SHP77 treated with DMSO at 0.1 percent for 48 hours (cell line): ENCODE measurements around the gene TSPAN4.

Source experiments
- DNase-seq: peaks from one replicate; lab custom pipeline; 2025; lab: John Stamatoyannopoulos, UW

TSPAN4 gene

DNA sequence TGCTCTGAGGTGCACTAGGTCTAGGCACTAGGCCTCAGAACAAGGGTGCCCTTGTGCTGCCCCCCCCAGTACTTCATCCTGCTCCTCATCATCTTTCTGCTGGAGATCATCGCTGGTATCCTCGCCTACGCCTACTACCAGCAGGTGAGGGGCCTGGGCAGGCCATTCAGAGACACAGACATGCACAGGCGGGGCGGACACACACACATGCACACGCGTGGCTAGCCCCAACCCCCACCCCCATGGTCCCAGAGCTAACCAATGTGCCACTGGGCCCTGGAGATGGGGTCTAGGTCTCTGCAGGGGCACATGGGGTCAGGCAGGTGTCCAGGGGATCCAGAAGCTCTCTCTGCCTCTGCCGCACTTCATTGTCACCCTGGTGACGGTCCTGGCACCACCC, 6.0 kb upstream of the TSPAN4 start:
- no peak for DNase-seq

DNA sequence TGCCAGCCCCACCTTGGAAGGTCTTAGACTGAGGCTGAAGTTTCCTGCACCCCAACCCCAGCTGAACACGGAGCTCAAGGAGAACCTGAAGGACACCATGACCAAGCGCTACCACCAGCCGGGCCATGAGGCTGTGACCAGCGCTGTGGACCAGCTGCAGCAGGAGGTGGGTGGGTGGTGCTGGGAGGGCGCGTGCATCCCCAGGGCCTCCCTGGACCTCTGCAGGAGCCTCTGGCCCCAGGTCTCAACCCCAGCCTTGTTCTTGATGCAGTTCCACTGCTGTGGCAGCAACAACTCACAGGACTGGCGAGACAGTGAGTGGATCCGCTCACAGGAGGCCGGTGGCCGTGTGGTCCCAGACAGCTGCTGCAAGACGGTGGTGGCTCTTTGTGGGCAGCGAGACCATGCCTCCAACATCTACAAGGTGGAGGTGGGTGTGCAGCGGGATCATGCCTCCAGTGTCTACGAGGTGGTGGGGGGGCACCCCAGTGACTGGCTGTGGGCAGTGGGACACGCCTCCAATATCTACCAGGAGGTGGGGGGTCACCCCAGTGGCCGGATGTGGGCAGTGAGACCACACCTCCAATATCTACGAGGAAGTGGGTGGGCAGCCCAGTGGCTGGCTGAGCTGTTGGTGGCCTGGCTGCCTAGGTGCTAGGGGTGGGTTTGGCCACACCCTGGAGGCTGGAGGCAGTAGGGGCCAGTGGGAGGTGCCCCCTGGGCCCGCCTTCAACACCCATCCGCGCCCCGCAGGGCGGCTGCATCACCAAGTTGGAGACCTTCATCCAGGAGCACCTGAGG, 5.3 kb upstream of the TSPAN4 start:
- DNase-seq, result no peak

GRCh38 chr11:837990-838307, 4.7 kb upstream of the TSPAN4 start:
- DNase-seq, result no peak

DNA sequence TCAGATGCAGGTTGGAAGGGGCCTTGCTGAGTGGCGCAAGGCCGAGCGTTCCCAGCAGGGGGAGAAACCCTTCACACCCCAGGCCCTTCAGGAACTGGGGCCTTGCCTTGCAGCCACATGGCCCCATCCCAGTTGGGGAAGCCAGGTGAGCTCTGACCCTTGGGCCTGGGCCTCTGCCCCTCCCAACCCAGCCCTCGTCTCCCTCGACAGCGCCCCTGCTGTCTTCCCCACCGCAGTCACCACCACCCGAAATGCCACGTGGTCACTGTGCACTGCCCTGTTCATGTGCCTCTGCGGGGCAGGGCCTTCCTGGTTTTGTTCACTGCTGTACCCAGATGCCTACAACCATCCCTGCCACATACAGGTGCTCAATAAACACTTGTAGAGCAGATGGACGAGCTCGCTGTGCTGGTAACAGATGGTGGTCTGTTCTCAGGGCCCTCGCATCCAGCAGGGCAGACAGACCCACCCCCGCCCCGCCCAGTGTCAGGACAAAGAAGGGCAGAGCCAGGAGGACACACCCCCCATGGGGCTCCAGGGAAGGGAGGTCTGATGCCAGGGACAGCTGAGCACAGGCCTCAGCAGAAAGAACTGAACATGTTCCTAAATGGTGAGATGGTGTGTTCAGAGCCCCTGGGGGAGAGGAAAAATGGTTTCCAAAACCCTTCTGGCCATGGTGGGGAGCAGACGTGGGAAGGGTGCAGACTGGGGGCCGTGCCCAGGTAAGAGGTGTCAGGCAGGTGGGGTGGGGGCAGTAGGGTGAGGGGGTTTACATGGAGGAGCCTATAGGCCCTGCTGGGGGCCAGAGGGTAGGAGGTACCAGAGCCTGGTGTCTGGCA, 4.0 kb upstream of the TSPAN4 start:
- no peak for DNase-seq

DNA sequence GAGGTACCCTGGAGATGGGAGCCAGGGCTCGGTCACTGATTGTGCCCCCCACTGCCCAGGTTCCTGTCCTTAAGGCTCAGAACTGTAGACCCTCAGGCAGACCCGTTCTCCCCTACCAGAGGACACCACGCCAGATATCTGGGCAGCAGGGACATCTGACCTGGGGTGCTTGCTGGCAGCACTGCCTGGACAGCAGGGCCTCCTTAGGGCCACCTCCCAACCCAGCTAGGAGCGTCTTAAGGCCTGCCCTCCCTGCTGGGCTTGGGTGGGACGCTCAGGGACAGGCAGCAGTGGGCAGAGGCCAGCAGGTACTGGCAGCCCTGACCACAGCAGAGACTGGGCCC, 3.4 kb upstream of the TSPAN4 start:
- no peak for DNase-seq

DNA sequence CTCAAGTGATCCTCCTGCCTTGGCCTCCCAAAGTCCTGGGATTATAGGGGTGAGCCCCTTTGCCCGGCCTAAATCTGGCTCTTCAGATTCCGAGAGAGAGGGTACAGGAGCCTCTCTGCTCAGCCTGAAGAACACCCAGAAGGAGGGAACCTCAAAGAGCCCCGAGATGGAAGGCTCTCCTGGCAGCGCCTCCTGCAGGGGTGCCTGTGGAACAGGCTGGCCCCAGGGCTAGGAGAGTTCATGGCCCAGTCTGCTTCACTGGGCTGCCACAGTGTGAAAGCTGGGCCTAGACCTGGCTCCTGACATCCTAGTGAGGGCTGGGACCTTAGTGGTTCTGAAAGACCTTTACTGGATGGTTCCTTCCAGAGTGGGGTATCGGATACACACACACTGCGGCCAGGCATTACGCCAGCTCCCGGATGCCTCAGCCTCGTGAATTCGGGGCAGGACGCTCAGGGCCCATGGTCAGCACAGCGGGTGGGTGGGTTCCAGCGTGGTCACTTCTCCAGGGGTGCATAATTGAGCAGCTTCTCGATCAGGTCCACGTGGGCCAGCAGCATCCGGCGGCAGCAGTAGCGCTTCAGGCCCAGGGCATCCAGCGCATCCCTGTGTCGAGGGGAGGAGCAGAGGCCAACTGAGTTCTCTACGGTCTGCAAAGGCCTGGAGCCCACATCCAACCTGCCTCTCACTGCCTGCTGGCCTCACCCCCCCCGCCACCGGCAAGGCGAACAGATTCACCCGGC, 2.6 kb upstream of the TSPAN4 start:
- DNase-seq, result no peak

DNA sequence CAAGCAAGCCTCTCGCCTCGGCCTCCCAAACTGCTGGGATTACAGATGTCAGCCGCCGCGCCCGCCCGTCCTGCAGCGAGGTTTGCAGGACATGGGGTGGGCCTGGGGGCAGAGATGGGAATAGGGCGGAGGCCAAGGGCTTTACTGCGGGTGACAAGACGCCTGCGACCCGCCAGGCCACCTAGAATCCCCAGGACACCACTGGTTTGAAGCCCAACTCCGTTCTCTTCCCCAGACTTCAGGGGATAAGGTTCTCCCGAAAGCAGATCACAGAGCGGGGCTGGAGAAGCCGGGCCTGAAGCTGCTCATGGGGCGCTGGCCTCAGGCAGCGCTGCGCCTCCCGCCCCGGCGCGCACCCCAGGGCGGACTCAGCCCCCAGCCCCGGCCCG, 677 bp upstream of the TSPAN4 start:
- no peak for DNase-seq

GRCh38 chr11:843086-843734, 558 bp downstream of the TSPAN4 start:
- DNase-seq, result no peak

DNA sequence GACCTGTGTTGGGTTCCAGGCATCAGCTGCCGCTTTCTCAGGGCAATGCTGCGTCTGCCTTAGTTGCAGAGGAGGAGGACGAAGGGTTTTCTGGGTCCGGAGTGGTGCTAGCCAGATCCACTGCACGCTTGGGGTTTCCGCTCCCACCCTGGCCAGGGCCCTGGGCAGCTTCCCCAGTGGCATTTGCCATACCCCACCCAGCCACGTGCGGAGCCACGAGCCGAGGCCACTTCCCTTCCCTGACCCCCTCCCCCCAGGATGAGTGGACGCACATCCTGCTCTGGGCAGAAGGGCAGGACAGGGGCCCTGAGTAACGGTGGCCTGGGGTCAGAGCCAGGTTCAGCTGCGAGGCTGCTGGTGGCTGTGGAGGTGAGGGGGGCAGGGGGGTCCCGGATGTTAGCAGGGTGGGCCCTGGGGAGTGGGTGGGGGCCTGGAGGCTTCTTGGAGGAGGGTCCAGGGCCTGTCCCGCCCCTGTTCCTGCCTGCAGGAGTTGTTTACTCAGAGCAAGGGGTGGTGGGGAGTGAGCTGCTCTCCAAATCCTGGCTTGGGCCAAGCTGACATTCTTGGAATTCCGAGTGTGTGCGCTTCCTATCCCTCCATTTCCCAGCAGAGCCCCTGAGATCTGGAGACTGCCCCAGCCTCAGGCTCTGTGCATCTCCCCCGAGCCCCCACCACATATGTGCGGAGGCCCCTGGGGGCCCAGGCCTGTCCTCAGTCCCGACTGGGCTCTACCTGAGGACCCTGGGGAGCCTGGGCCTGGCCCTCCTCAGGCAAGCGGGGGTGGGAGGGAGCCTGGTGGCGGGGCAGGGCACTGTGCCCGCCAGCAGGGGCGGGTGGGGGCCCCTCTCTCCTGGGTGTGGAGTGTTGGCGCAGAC, 1.4 kb downstream of the TSPAN4 start:
- no peak for DNase-seq

DNA sequence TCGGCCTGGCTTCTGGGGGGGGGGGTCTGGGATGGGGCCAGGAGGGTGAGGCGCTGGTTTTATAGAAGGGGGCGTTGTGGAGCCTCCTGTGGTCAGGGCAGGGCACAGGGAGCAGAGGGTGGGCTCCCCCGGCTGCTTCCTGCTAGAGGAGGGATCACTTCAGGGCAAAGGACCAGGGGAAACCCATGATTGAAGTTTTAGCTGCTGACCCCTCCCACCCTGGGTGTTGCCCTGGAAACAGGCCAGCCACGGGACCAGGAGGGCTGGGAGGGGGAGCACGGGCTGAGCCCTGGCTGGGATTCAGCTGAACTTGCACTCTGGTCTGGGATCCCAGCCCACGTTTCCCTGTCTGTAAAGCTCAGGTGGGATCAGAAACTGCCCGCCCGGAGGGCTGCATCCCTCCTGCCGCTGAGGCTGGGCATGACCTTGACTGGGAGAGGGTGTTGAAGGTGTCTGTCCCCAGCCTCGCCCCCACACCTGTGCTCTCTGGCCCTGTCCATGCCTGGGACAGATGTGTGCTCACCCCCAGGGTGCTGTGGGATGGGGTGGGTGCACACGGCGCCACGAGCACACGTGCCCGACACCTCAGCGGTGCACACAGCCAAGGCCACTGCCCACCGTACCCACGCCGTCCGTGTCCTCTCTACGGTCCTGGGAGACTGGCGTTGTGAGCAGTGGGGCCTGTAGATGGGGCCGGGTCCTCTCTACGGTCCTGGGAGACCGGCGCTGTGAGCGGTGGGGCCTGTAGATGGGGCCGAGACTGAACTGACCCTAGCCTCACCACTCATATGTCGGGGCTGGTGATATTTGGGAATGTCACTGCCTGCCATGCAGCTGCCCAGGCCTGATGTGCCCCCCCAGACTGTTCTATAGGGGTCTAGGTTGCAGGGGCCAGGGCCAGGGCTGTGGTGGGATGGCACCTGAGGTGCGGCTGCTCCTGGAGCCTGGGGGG, 2.3 kb downstream of the TSPAN4 start:
- DNase-seq, result no peak

- no peak for DNase-seq
Measured at GRCh38 chr11:845872-846495, 3.3 kb downstream of the TSPAN4 start.

- no peak for DNase-seq
Measured at GRCh38 chr11:846496-847098, 3.9 kb downstream of the TSPAN4 start.

- DNase-seq, result no peak
Measured at GRCh38 chr11:847876-848275, 5.2 kb downstream of the TSPAN4 start.

GRCh38 chr11:848380-848931, 5.8 kb downstream of the TSPAN4 start:
- DNase-seq, result no peak

GRCh38 chr11:849104-849824, 6.6 kb downstream of the TSPAN4 start:
- DNase-seq, result no peak

GRCh38 chr11:849951-850774, 7.5 kb downstream of the TSPAN4 start:
- no peak for DNase-seq
